ENCODE results near the gene MAPK8IP1.
"Not testable (repeated sequence)": the region's sequence is repeated elsewhere in the genome, so short reads cannot be mapped to it uniquely, and the experiment has no call there.

Gene MAPK8IP1

GRCh38 chr11:45885274-45885920, at the start of gene MAPK8IP1:
MAPK8IP1 (plus strand) TSS chr11:45885651; CDS start chr11:45885821, 170 bp downstream.
- peak; percentile 54 for DNase-seq

GRCh38 chr11:45839204-45839603, 46.2 kb upstream of the MAPK8IP1 start:
- DNase-seq: no peak

- DNase-seq: not testable (repeated sequence)
These were observed 45.2 kb upstream of the MAPK8IP1 start for GRCh38 chr11:45840251-45840650.

DNA sequence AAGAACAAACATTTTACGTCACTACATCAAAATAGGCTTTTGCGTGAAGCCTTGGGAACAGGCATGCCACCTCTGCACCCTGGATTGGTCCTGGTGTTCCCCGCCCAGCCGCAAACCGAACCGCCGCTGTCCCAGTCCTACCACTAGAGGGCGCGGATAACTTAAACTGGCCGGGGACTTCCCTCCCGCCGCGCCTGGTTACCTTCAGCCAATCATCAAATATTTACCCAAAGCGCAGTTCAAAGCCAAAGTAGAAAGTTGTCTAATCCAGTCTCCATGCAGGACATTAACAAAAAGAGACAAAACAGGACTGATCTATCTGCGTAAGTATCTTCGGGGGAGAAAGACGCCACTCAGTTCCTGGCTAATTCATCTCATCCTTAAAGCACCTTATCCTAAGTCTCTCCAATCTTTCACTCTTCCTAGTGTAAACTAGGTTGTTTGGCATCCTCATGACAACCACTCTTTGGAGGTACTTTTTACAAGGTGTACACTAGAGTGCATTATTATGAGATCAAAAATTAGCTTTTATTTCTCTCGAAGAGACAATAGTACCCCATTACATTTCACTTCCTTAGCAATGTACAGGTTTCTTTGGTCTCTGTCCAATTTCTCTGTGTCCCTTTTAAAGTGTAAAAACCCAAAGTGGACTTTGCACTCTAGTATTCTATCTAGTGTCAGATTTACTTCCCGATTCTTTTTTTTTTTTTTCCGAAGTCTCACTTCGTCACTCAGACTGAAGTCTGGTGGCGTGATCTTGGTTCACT, 42.1 kb upstream of the MAPK8IP1 start:
- peak; percentile 88 for DNase-seq

DNA sequence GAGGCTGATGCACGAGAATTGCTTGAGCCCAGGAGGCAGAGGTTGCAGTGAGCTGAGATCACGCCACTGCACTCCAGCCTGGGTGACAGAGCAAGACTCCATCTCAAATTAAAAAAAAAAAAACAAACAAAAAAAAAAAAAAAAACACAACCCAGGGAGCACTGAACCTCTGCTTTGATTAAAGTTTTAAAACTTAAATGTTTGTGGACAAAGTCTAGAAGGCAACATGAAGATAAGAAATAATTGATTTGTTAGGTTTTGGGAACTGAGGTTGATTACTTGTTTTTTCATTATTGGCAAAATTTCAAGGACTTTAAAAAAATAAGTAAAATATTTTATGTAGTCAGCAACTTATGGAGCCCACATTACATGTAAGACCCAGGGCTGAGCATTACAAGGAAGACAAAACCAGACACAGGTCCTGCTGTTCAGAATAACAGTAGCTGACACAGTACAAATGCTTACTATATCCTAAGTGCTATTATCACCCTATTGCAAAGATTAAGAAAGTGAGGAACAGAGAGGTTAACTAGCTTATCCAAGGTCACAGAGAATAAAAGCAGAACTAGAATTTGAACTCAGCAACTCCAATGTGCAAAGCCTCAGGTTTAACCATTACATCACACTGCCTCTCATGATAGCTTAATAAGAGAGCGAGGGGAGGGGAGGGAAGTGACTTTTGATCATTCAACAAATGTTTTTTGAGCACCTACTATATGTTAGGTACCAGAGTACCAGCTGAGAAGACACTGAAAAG, 40.5 kb upstream of the MAPK8IP1 start:
- DNase-seq: no peak

- DNase-seq: no peak
These were observed 39.2 kb upstream of the MAPK8IP1 start for GRCh38 chr11:45846174-45846675.

DNA sequence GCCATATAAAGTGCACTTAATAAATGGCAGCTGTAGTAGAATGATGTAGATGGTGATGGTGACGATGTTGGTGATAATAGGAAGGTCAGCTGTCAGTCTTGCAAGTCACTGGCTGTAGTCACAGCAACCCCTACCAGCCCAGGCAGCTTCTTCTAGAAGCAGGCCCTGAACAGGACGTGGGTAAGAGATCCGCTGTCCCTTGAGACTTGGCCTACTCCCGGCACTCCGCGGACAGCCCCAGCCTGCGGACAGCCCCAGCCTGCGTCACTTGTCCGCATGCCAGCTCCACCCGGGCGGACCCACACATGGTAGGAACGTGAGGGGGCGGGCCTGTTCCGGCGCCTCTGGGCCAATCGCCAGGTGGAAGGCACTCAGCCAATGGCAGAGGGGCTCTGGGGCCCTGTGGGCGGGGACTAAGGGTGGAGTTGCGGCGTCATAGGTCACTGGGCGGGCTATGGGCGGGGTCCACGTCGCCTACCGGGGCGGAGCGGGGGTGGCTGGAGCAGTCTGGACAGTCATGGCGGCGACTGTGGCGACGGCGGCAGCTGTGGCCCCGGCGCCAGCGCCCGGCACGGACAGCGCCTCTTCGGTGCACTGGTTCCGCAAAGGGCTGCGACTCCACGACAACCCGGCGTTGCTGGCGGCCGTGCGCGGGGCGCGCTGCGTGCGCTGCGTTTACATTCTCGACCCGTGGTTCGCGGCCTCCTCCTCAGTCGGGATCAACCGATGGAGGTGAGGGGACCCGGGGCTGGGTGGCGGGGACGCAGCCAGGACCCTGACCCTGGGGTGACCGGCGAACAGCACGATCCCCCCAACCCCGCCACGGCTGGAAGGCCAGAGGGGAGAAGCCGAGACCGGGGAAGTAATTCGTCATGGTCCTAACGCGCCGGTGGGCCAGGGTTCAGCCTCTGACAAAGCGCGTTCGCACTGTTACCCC, 38.2 kb upstream of the MAPK8IP1 start, which contains the start of gene CRY2:
CRY2 (plus strand) TSS at position 502 of the 937 bp plus-strand sequence; CDS start at position 518, 16 bp downstream.
- DNase-seq: peak; percentile 99

- peak; percentile 42 for DNase-seq
These were observed 37.5 kb upstream of the MAPK8IP1 start for GRCh38 chr11:45847911-45848316.

GRCh38 chr11:45848654-45849081, 36.8 kb upstream of the MAPK8IP1 start:
- DNase-seq: no peak

- no peak for DNase-seq
These were observed 35.0 kb upstream of the MAPK8IP1 start for GRCh38 chr11:45850446-45850845.

GRCh38 chr11:45851228-45851627, 34.2 kb upstream of the MAPK8IP1 start:
- DNase-seq: no peak

DNA sequence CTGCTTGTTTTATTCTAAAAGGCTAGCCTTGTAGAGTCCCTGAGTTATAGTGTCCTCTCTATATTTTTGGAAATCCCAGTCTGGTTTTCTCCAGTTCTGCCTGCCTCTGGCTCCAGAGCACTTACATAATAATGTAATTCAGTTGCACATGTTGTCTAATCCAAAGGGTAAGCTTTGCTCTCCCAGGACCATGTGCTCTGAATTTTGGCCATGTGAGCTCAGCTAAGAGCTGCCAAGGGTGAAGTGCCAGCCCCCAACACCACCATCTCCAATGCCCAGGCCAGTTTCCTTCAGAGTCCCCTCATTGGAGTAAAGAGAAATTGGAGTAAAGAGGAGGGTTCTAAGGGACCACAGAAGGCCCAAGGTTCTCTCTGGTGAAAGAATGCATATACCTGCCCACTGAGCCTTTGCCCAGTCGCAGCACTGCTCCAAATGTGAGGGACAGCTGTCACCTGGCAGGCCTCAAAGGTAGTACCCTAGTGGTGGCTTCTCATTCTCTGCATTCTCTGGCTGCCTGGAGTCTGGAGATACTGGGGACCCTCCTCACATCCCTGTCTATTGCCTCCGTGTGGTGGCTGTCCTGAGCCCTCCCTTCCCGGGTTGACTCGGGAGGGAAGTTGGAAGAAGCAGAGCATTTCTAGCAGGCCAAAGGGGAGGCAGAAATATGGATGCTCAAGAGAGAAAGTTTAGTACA, 33.3 kb upstream of the MAPK8IP1 start:
- DNase-seq: no peak

- DNase-seq: no peak
These were observed 32.7 kb upstream of the MAPK8IP1 start for GRCh38 chr11:45852712-45853101.

DNA sequence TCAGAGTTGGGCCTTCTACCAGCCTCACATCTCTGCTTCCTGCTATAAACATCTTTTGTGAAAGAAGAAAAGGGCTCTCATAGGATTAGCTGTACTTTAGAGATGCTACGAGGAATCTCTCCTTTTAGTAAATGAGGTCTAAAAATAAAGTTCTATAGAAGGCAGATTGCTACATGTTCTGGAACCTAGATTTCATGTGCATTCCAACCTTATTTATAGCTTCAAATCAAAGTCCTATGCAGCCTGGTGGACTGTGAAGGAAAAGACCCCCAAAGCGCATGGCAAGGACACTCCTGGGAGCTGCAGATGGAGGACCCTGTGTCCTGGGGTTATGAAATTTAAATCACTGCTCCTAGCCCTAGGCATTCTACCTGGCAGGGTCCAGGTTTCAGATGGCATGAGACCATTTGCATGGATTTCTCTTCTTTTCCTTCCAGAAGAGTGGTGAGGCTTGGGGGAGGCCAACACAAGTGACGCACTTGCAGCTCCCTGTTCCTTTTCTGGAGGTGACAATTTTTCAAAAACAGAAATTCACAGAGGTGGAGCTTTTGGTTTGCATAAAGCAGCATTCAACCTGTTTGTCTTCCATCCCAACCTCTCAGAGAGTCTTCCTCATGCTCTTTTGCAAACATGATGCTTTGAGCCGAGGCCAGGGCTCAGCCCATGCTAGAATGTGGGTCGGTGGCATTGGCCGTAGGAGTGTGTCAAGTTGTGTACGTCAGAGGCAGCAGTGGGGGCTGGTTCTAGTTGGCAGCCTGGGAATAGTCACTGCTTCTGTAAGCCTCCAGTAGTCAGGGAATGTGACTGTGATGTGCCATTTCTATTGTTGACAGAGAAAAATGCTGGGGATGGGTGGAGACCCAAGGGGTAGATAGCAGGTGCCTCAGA, 31.9 kb upstream of the MAPK8IP1 start:
- no peak for DNase-seq

DNA sequence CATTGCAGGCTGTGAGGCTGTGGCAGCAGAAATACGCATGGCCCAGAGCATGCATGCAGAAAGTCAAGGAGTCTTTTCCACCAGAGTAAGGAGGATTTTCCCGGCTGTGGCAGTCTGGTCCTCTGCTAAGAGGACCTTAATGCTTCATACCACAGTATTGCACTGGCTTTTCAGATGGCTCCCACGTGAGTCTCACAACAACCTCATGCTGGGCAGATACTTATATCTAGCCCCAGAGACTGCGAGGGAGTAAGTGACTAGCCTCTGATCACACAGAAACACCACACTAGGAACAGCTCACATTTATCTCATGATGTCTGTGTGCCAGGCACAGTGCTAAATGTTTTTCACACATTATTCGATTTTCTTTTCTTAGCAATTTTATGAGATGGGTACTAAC, 30.1 kb upstream of the MAPK8IP1 start:
- DNase-seq: no peak

DNA sequence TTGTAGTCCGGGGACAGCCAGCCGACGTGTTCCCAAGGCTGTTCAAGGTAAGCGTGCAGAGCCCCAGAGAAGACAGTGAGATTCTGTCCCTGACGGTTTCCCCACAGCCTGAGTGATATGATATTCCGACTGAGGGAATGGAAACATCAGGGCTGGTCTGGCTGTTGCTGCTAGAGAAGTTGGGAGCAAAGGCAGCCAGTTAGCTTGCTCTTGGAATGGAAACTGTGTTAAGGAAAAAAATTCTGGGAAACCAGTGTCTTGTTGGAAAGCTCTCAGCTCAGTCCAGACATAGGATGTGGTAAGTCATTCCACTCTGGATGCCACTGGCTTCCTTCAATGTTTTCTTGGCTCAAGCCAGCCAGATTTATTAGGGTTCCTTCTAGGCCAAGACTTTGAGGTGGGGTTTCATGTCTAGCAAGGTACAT, 29.4 kb upstream of the MAPK8IP1 start:
- DNase-seq: no peak

DNA sequence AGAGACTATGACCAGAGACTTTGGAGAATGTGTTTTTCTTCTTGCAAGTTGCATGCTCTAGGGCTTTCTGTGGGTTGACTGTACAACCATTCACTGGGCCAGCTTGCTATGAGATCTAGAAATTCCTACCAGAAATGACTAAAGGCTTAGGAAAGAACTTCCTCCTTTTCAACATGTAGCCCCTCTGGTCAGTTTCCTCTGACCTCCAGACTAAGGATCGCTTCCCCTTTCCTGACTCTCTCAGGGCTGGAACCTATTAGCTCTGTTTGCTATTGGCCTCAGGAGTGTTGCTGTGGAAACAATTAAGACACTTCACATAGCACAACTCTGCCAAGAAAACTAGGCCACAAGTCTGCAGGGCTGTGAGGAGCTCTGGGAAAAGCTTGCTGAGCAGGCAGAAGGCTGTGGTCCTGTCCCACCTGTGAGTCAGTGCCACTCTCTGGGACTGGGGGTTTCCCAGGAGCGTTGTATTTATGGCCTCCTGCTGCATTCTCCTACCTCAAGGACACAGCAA, 27.4 kb upstream of the MAPK8IP1 start:
- no peak for DNase-seq

DNA sequence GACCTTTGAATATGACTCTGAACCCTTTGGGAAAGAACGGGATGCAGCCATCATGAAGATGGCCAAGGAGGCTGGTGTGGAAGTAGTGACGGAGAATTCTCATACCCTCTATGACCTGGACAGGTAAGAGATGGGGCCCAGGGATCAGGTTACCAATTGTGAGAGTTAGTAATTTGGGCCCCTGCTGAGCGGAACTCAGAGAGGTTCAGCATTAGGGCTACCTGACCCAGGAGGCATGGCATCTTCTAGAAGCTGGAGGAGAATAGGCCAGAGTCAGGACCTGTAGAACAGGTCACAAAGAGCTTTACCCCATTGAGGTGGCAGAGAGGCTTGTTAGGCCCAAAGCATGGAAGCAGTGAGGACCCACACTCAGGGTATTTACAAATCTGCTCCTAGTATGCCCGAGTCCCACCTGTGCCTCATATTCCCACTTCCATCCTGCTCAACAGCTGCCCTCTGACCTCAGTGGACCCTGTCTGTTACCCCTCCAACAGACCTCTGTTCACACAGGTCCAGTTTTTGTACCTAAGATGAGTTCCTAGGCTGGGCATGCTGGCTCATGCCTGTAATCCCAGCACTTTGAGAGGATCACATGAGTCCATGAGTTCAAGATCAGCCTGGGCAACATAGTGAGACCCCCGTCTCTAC, 26.6 kb upstream of the MAPK8IP1 start:
- DNase-seq: no peak

- no peak for DNase-seq
These were observed 25.8 kb upstream of the MAPK8IP1 start for GRCh38 chr11:45859661-45860140.
